ENCODE data around the gene KCTD19.
"Not testable (repeated sequence)": the region's sequence is repeated elsewhere in the genome, so short reads cannot be mapped to it uniquely, and the experiment has no call there.

The KCTD19 gene

GRCh38 chr16:67326472-67327309 is at the start of gene KCTD19, which contains the start of gene LRRC36:
Gene KCTD19 (minus strand): TSS chr16:67326741. CDS start chr16:67326707, 34 bp downstream.
Gene LRRC36 (plus strand): TSS chr16:67326815. CDS start chr16:67326863, 48 bp downstream.
- no peak for DNase-seq (ENCODE audit: low spot score)

GRCh38 chr16:67376012-67376411 is 49.5 kb upstream of the KCTD19 start:
- DNase-seq (ENCODE audit: low spot score), result not testable (repeated sequence)

- DNase-seq (ENCODE audit: low spot score), result peak; percentile 51
These were observed 46.1 kb upstream of the KCTD19 start for GRCh38 chr16:67372664-67373063.

GRCh38 chr16:67370661-67371060 is 44.1 kb upstream of the KCTD19 start:
- no peak for DNase-seq (ENCODE audit: low spot score)

GRCh38 chr16:67364600-67365235 is 38.2 kb upstream of the KCTD19 start:
- DNase-seq (ENCODE audit: low spot score), result no peak

- DNase-seq (ENCODE audit: low spot score), result no peak
These were observed 34.5 kb upstream of the KCTD19 start for GRCh38 chr16:67361038-67361437.

GRCh38 chr16:67359540-67360269 is 33.2 kb upstream of the KCTD19 start:
- DNase-seq (ENCODE audit: low spot score), result not testable (repeated sequence)

- DNase-seq (ENCODE audit: low spot score), result no peak
These were observed 31.0 kb upstream of the KCTD19 start for GRCh38 chr16:67357561-67357960.

- no peak for DNase-seq (ENCODE audit: low spot score)
These were observed 29.9 kb upstream of the KCTD19 start for GRCh38 chr16:67356396-67356795.

- DNase-seq (ENCODE audit: low spot score), result not testable (repeated sequence)
These were observed 25.9 kb upstream of the KCTD19 start for GRCh38 chr16:67352463-67352862.

GRCh38 chr16:67350324-67350723 is 23.8 kb upstream of the KCTD19 start:
- no peak for DNase-seq (ENCODE audit: low spot score)

- DNase-seq (ENCODE audit: low spot score), result no peak
These were observed 22.6 kb upstream of the KCTD19 start for GRCh38 chr16:67349172-67349571.

GRCh38 chr16:67346341-67346740 is 19.8 kb upstream of the KCTD19 start:
- DNase-seq (ENCODE audit: low spot score), result no peak

- DNase-seq (ENCODE audit: low spot score), result no peak
These were observed 18.9 kb upstream of the KCTD19 start for GRCh38 chr16:67345401-67345800.

GRCh38 chr16:67342616-67343015 is 16.1 kb upstream of the KCTD19 start:
- no peak for DNase-seq (ENCODE audit: low spot score)

GRCh38 chr16:67341250-67341649 is 14.7 kb upstream of the KCTD19 start:
- no peak for DNase-seq (ENCODE audit: low spot score)

GRCh38 chr16:67339453-67339852 is 12.9 kb upstream of the KCTD19 start:
- no peak for DNase-seq (ENCODE audit: low spot score)

- DNase-seq (ENCODE audit: low spot score), result no peak
These were observed 10.1 kb upstream of the KCTD19 start for GRCh38 chr16:67336648-67337047.

GRCh38 chr16:67336116-67336515 is 9.6 kb upstream of the KCTD19 start:
- no peak for DNase-seq (ENCODE audit: low spot score)

GRCh38 chr16:67333315-67333714 is 6.8 kb upstream of the KCTD19 start:
- DNase-seq (ENCODE audit: low spot score), result no peak

- no peak for DNase-seq (ENCODE audit: low spot score)
These were observed 3.4 kb upstream of the KCTD19 start for GRCh38 chr16:67329901-67330300.

GRCh38 chr16:67327743-67328142 is 1.2 kb upstream of the KCTD19 start:
- no peak for DNase-seq (ENCODE audit: low spot score)

- DNase-seq (ENCODE audit: low spot score), result no peak
These were observed 448 bp downstream of the KCTD19 start for GRCh38 chr16:67326115-67326471.
